ENCODE data around the gene PTCHD1.

PTCHD1 gene

GRCh38 chrX:23334848-23335599 is at the start of gene PTCHD1:
Gene PTCHD1 (plus strand): TSS chrX:23334849. CDS start chrX:23334876, 27 bp downstream.
- no peak for DNase-seq (ENCODE audit: low read depth)

GRCh38 chrX:23286731-23287130 is 47.9 kb upstream of the PTCHD1 start:
- DNase-seq (ENCODE audit: low read depth): no peak

GRCh38 chrX:23287191-23287725 is 47.4 kb upstream of the PTCHD1 start:
- no peak for DNase-seq (ENCODE audit: low read depth)

- DNase-seq (ENCODE audit: low read depth): no peak
These were observed 42.2 kb upstream of the PTCHD1 start for GRCh38 chrX:23292354-23292987.

- DNase-seq (ENCODE audit: low read depth): no peak
These were observed 41.5 kb upstream of the PTCHD1 start for GRCh38 chrX:23292988-23293651.

GRCh38 chrX:23304881-23305280 is 29.8 kb upstream of the PTCHD1 start:
- no peak for DNase-seq (ENCODE audit: low read depth)

- no peak for DNase-seq (ENCODE audit: low read depth)
These were observed 22.9 kb upstream of the PTCHD1 start for GRCh38 chrX:23311731-23312130.

GRCh38 chrX:23312136-23312535 is 22.5 kb upstream of the PTCHD1 start:
- DNase-seq (ENCODE audit: low read depth): no peak

GRCh38 chrX:23317799-23318724 is 16.6 kb upstream of the PTCHD1 start:
- DNase-seq (ENCODE audit: low read depth): no peak

GRCh38 chrX:23327104-23327503 is 7.5 kb upstream of the PTCHD1 start:
- DNase-seq (ENCODE audit: low read depth): no peak

- no peak for DNase-seq (ENCODE audit: low read depth)
These were observed 2.9 kb upstream of the PTCHD1 start for GRCh38 chrX:23331701-23332100.

- no peak for DNase-seq (ENCODE audit: low read depth)
These were observed 2.4 kb upstream of the PTCHD1 start for GRCh38 chrX:23332101-23332887.

GRCh38 chrX:23332888-23333821 is 1.5 kb upstream of the PTCHD1 start:
- DNase-seq (ENCODE audit: low read depth): no peak

- no peak for DNase-seq (ENCODE audit: low read depth)
These were observed 668 bp upstream of the PTCHD1 start for GRCh38 chrX:23333842-23334520.

GRCh38 chrX:23334521-23334847 is 165 bp upstream of the PTCHD1 start:
- DNase-seq (ENCODE audit: low read depth): no peak

GRCh38 chrX:23338334-23338733 is 3.7 kb downstream of the PTCHD1 start:
- DNase-seq (ENCODE audit: low read depth): no peak

GRCh38 chrX:23341452-23341851 is 6.8 kb downstream of the PTCHD1 start:
- no peak for DNase-seq (ENCODE audit: low read depth)

- DNase-seq (ENCODE audit: low read depth): no peak
These were observed 9.7 kb downstream of the PTCHD1 start for GRCh38 chrX:23344238-23344903.

- DNase-seq (ENCODE audit: low read depth): no peak
These were observed 10.2 kb downstream of the PTCHD1 start for GRCh38 chrX:23344904-23345271.
